Liver (tissue), 9 donors: ENCODE results near the gene HBG1. TPM values are rescaled to one million over a fixed set of nuclear protein-coding genes. Genes with fewer than 3 reads are reported as not detected.

ENCODE experiments used
- DNase-seq: peaks from one replicate; pipeline ENCODE4 v3.0.0-alpha.2; 2017; ENCODE audit warnings: low spot score
- H3K27ac ChIP-seq, 2 donors: one replicate each; pipeline ENCODE4 v1.7.0; 2013; ENCODE audit warnings: inconsistent platforms in 2 of 2, low read length in 2 of 2, control low read depth in 1 of 2, low read depth in 1 of 2, mild to moderate bottlenecking in 1 of 2
- H3K27me3 ChIP-seq, 4 donors: one replicate each; pipeline versions ENCODE4 v1.6.1 to v1.7.0; 2013; ENCODE audit warnings: low read length in 3 of 4, inconsistent platforms in 1 of 4, mild to moderate bottlenecking in 1 of 4, moderate library complexity in 1 of 4; ENCODE audit not compliant: control insufficient read depth in 4 of 4, insufficient read depth in 4 of 4
- H3K36me3 ChIP-seq, 4 donors: one replicate each; pipeline versions ENCODE4 v1.6.1 to v1.7.0; 2013; ENCODE audit warnings: low read length in 3 of 4, mild to moderate bottlenecking in 3 of 4, low read depth in 1 of 4, moderate library complexity in 1 of 4; ENCODE audit not compliant: control insufficient read depth in 4 of 4, insufficient read depth in 3 of 4
- H3K4me1 ChIP-seq, 4 donors: one replicate each; pipeline versions ENCODE4 v1.6.1 to v1.7.0; 2013; ENCODE audit warnings: low read length in 3 of 4, mild to moderate bottlenecking in 3 of 4, moderate library complexity in 1 of 4; ENCODE audit not compliant: control insufficient read depth in 4 of 4, insufficient read depth in 4 of 4
- H3K4me3 ChIP-seq, 3 donors: one replicate each; pipeline versions ENCODE4 v1.6.1 to v1.7.0; 2013; ENCODE audit warnings: low read length in 3 of 3, control low read depth in 1 of 3, low read depth in 1 of 3, mild to moderate bottlenecking in 1 of 3
- H3K9ac ChIP-seq, 2 donors: one replicate each; pipeline ENCODE4 v1.7.0; 2013; ENCODE audit warnings: low read length in 2 of 2, mild to moderate bottlenecking in 2 of 2, moderate library complexity in 2 of 2, control low read depth in 1 of 2, low read depth in 1 of 2
- H3K9me3 ChIP-seq, 4 donors: one replicate each; pipeline versions ENCODE4 v1.6.1 to v1.7.0; 2013; ENCODE audit warnings: low read length in 3 of 4; ENCODE audit not compliant: control insufficient read depth in 4 of 4
- EGR1 ChIP-seq, 2 donors: IDR thresholded peaks; 2 replicates each; pipeline ENCODE4 v1.6.1; 2016 to 2018; ENCODE audit warnings: antibody characterized with exemption in 2 of 2, low read depth in 2 of 2
- FOXA1 ChIP-seq: IDR thresholded peaks from 2 replicates; pipeline ENCODE4 v1.6.1; 2016; ENCODE audit warnings: antibody characterized with exemption
- FOXA2 ChIP-seq: IDR thresholded peaks from 2 replicates; pipeline ENCODE4 v1.6.1; 2016; ENCODE audit warnings: antibody characterized with exemption
- GABPA ChIP-seq, 2 donors: IDR thresholded peaks in 1 of 2; conservative IDR thresholded peaks in 1 of 2; 2 replicates each; pipeline ENCODE4 v1.6.1; 2016; ENCODE audit warnings: antibody characterized with exemption in 2 of 2, mild to moderate bottlenecking in 1 of 2, moderate library complexity in 1 of 2
- HNF4A ChIP-seq, 2 donors: conservative IDR thresholded peaks; 2 replicates each; pipeline ENCODE4 v1.6.1; 2016; ENCODE audit warnings: antibody characterized with exemption in 2 of 2, mild to moderate bottlenecking in 2 of 2
- HNF4G ChIP-seq: IDR thresholded peaks from 2 replicates; pipeline ENCODE4 v1.6.1; 2016; ENCODE audit warnings: antibody characterized with exemption
- JUND ChIP-seq, 2 donors: IDR thresholded peaks; 2 replicates each; pipeline ENCODE4 v1.6.1; 2016; ENCODE audit warnings: antibody characterized with exemption in 2 of 2
- NR2F2 ChIP-seq: IDR thresholded peaks from 2 replicates; pipeline ENCODE4 v1.6.1; 2016; ENCODE audit warnings: antibody characterized with exemption
- RAD21 ChIP-seq, 2 donors: IDR thresholded peaks; 2 replicates each; pipeline ENCODE4 v1.6.1; 2016; ENCODE audit warnings: antibody characterized with exemption in 2 of 2, mild to moderate bottlenecking in 2 of 2
- RXRA ChIP-seq, 2 donors: IDR thresholded peaks; 2 replicates each; pipeline ENCODE4 v1.6.1; 2017 to 2018; ENCODE audit warnings: antibody characterized with exemption in 2 of 2, mild to moderate bottlenecking in 1 of 2
- SP1 ChIP-seq: IDR thresholded peaks from 2 replicates; pipeline ENCODE4 v1.6.1; 2018; ENCODE audit warnings: antibody characterized with exemption, mild to moderate bottlenecking
- TAF1 ChIP-seq: conservative IDR thresholded peaks from 2 replicates; pipeline ENCODE4 v1.6.1; 2016; ENCODE audit warnings: antibody characterized with exemption, mild to moderate bottlenecking
- YY1 ChIP-seq: IDR thresholded peaks from 2 replicates; pipeline ENCODE4 v1.6.1; 2016; ENCODE audit warnings: antibody characterized with exemption, mild to moderate bottlenecking
- WGBS: extraction: QIAGEN DNeasy Blood & Tissue Kit; methylation state at CpG from one replicate; pipeline ENCODE4 v1.1.7; 2013; 5-methylcytosine and 5-hydroxymethylcytosine counted together
- polyA plus RNA-seq, 2 donors: library from polyadenylated mRNA; stranded (reverse) in 1 of 2; unstranded in 1 of 2; fragments of 200-250 nt in 1 of 2; fragments of >200 nt in 1 of 2; fragmentation: Nextera tagmentation in 1 of 2; extraction: Ambion mirVana in 1 of 2; gene quantifications; one replicate each; pipeline versions ENCODE4 v1.2.1 to v1.2.3, GENCODE V29; 2013 to 2015
- total RNA-seq, 2 donors: library from RNA; depleted of rRNA; stranded (reverse); fragments of >200 nt; gene quantifications; one replicate each; pipeline ENCODE4 v1.2.3, GENCODE V29; 2014
- TF ChIP-seq, protein P1 (sequence below): IDR thresholded peaks from 2 replicates; pipeline ENCODE4 v1.6.1; 2016; ENCODE audit warnings: antibody characterized with exemption
- TF ChIP-seq, protein P2 (sequence below): IDR thresholded peaks from 2 replicates; pipeline ENCODE4 v1.6.1; 2016; ENCODE audit warnings: antibody characterized with exemption
- TF ChIP-seq, protein P3 (sequence below): fragments of 150-350 bp; IDR thresholded peaks from 2 replicates; pipeline ENCODE4 v1.5.1; 2017; ENCODE audit warnings: improper control_type of control experiment, low read depth, low read length; ENCODE audit not compliant: missing input control
- TF ChIP-seq, protein P4 (sequence below): IDR thresholded peaks from 2 replicates; pipeline ENCODE4 v1.6.1; 2016; ENCODE audit warnings: antibody characterized with exemption
- TF ChIP-seq, protein P5 (sequence below): IDR thresholded peaks from 2 replicates; pipeline ENCODE4 v1.6.1; 2016; ENCODE audit warnings: antibody characterized with exemption, mild to moderate bottlenecking
- donor health status: healthy.
- donor health status: healthy.
- donor health status: healthy.
- donor health status: healthy.
- donor health status: healthy.

The HBG1 gene
- total and polyA plus RNA-seq, 4 donors = 75.1 TPM; not detected in 3

DNA sequence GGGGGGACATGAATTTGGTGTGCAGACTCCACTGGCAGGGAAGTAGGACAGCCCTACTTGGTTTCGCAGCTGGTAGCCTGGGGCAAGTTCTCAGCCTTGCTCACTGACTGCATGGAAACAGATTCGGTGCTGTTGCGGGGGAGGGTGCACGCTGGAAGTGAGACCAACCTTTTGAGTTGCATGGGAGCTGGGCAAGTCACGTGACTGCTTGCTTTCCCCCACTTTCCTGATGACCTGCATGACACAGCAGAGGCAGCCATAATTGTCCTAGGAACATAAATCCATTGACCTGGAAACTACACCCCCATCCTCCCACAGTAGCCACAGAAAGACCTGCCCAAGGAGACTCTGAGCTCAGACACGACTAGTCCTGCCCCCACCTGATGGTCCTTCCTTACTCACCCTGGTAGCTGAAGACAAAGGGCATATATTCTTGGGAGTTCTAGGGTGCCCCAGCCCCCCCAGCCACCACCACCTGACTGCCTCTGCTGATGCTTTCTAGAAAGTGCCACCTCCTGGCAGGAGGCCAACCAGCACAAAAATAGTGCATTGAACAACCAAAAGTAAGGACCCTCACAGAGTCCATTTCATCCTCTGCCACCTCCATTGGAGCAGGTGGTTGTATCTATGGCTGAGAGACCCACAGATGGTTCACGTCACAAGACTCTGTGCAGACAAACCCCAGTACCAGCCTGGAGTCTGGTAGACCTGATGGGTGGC lies 9.0 kb upstream of the HBG1 start:
- DNase-seq = no peak
- Histone ChIP-seq H3K9ac (no peak overlapping the region), H3K36me3 (no peaks in the 10 kb centered on the region), H3K27me3 (no peaks in the 10 kb centered on the region), H3K9me3 (no peaks in the 10 kb centered on the region), H3K27ac (no peak overlapping the region), H3K4me3 (no peak overlapping the region), H3K4me1 (no peaks in the 10 kb centered on the region)
- 71% methylated on average over 7 of the region's 7 CpGs for WGBS
- TF ChIP-seq GABPA (IDR thresholded peaks at IDR 0.05 in 1 of 2, conservative IDR thresholded peaks at IDR 0.05 in 1 of 2) (no peak), TAF1 (no peak), HNF4G (no peak), FOXA1 (no peak), RXRA (IDR thresholded peaks at IDR 0.05) (no peak), HNF4A (conservative IDR thresholded peaks at IDR 0.05) (no peak), SP1 (no peak), EGR1 (IDR thresholded peaks at IDR 0.05; ENCODE audit: low read depth in 2 of 2) (no peak), RAD21 (IDR thresholded peaks at IDR 0.05) (no peak), FOXA2 (no peak), YY1 (no peak), JUND (IDR thresholded peaks at IDR 0.05) (no peak), NR2F2 (no peak)
- TF ChIP-seq, protein P1, sequence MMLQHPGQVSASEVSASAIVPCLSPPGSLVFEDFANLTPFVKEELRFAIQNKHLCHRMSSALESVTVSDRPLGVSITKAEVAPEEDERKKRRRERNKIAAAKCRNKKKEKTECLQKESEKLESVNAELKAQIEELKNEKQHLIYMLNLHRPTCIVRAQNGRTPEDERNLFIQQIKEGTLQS = no peak
- TF ChIP-seq, protein P2, sequence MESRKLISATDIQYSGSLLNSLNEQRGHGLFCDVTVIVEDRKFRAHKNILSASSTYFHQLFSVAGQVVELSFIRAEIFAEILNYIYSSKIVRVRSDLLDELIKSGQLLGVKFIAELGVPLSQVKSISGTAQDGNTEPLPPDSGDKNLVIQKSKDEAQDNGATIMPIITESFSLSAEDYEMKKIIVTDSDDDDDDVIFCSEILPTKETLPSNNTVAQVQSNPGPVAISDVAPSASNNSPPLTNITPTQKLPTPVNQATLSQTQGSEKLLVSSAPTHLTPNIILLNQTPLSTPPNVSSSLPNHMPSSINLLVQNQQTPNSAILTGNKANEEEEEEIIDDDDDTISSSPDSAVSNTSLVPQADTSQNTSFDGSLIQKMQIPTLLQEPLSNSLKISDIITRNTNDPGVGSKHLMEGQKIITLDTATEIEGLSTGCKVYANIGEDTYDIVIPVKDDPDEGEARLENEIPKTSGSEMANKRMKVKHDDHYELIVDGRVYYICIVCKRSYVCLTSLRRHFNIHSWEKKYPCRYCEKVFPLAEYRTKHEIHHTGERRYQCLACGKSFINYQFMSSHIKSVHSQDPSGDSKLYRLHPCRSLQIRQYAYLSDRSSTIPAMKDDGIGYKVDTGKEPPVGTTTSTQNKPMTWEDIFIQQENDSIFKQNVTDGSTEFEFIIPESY = no peak
- TF ChIP-seq, protein P3, sequence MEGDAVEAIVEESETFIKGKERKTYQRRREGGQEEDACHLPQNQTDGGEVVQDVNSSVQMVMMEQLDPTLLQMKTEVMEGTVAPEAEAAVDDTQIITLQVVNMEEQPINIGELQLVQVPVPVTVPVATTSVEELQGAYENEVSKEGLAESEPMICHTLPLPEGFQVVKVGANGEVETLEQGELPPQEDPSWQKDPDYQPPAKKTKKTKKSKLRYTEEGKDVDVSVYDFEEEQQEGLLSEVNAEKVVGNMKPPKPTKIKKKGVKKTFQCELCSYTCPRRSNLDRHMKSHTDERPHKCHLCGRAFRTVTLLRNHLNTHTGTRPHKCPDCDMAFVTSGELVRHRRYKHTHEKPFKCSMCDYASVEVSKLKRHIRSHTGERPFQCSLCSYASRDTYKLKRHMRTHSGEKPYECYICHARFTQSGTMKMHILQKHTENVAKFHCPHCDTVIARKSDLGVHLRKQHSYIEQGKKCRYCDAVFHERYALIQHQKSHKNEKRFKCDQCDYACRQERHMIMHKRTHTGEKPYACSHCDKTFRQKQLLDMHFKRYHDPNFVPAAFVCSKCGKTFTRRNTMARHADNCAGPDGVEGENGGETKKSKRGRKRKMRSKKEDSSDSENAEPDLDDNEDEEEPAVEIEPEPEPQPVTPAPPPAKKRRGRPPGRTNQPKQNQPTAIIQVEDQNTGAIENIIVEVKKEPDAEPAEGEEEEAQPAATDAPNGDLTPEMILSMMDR = no peak
- TF ChIP-seq, protein P4, sequence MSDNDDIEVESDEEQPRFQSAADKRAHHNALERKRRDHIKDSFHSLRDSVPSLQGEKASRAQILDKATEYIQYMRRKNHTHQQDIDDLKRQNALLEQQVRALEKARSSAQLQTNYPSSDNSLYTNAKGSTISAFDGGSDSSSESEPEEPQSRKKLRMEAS = no peak

DNA sequence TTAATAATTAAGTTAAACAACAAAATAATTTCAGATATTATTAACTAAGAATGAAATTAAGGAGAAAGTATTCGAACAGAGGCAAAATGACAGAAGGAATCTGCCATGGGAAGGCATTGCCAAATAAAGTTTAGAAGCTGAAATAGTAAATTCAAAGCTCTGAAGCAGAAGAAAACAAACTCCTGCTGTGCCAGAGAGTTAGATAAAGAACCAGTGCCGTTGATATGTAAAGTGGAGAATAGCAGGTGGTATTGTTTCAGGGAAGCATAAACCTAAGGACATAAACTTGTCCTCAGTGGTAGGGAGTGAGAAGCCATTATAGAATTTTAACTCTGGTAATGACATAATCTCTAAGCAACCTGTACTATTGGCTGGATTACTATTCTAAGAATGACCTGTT lies 7.6 kb upstream of the HBG1 start:
- H3K4me1 ChIP-seq = no peaks in the 10 kb centered on the region
- DNase-seq = no peak
- H3K36me3 ChIP-seq = no peaks in the 10 kb centered on the region
- TF ChIP-seq, protein P4 = no peak
- TF ChIP-seq HNF4G = no peak
- no peak for TF ChIP-seq HNF4A (conservative IDR thresholded peaks at IDR 0.05)
- no peak for TF ChIP-seq YY1
- TF ChIP-seq, protein P1 = no peak
- no peak for TF ChIP-seq GABPA (IDR thresholded peaks at IDR 0.05 in 1 of 2, conservative IDR thresholded peaks at IDR 0.05 in 1 of 2)
- no peak for TF ChIP-seq JUND (IDR thresholded peaks at IDR 0.05)
- TF ChIP-seq, protein P2 = no peak
- TF ChIP-seq SP1 = no peak
- TF ChIP-seq, protein P5, sequence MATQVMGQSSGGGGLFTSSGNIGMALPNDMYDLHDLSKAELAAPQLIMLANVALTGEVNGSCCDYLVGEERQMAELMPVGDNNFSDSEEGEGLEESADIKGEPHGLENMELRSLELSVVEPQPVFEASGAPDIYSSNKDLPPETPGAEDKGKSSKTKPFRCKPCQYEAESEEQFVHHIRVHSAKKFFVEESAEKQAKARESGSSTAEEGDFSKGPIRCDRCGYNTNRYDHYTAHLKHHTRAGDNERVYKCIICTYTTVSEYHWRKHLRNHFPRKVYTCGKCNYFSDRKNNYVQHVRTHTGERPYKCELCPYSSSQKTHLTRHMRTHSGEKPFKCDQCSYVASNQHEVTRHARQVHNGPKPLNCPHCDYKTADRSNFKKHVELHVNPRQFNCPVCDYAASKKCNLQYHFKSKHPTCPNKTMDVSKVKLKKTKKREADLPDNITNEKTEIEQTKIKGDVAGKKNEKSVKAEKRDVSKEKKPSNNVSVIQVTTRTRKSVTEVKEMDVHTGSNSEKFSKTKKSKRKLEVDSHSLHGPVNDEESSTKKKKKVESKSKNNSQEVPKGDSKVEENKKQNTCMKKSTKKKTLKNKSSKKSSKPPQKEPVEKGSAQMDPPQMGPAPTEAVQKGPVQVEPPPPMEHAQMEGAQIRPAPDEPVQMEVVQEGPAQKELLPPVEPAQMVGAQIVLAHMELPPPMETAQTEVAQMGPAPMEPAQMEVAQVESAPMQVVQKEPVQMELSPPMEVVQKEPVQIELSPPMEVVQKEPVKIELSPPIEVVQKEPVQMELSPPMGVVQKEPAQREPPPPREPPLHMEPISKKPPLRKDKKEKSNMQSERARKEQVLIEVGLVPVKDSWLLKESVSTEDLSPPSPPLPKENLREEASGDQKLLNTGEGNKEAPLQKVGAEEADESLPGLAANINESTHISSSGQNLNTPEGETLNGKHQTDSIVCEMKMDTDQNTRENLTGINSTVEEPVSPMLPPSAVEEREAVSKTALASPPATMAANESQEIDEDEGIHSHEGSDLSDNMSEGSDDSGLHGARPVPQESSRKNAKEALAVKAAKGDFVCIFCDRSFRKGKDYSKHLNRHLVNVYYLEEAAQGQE = no peak
- no peak for TF ChIP-seq NR2F2
- TF ChIP-seq TAF1 = no peak
- TF ChIP-seq RAD21 (IDR thresholded peaks at IDR 0.05) = no peak
- no peak for TF ChIP-seq RXRA (IDR thresholded peaks at IDR 0.05)
- TF ChIP-seq FOXA2 = no peak
- peaks cover 0 to 4% (median 0%) of the 10 kb centered on the region in 4 donors for H3K27me3 ChIP-seq
- 20% methylated on average over 2 of the region's 2 CpGs for WGBS
- H3K4me3 ChIP-seq = no peak overlapping the region
- no peak overlapping the region for H3K9ac ChIP-seq
- H3K27ac ChIP-seq = no peak overlapping the region
- no peaks in the 10 kb centered on the region for H3K9me3 ChIP-seq
